H1 (cell line): ENCODE data around the gene RPGRIP1.

Experiments
- CEBPB ChIP-seq: IDR thresholded peaks from 2 replicates; pipeline ENCODE4 v1.6.1; 2012; ENCODE audit warnings: low read depth, low read length
- EP300 ChIP-seq, 2 experiments: IDR thresholded peaks; 1 replicate in 1 of 2; 2 replicates in 1 of 2; pipeline ENCODE4 v1.6.1; 2011 to 2012; ENCODE audit warnings: low read depth in 2 of 2, low read length in 2 of 2, mild to moderate bottlenecking in 2 of 2, borderline replicate concordance in 1 of 2, inconsistent platforms in 1 of 2, moderate library complexity in 1 of 2
- POLR2A ChIP-seq, 2 experiments: IDR thresholded peaks; 1 replicate in 1 of 2; 2 replicates in 1 of 2; pipeline ENCODE4 v1.6.1; 2011; ENCODE audit warnings: low read depth in 2 of 2, low read length in 2 of 2, mild to moderate bottlenecking in 2 of 2; ENCODE audit errors: control extremely low read depth in 1 of 2
- TF ChIP-seq, protein P1 (sequence below), 3 experiments: IDR thresholded peaks; 1 replicate in 2 of 3; 2 replicates in 1 of 3; pipeline versions ENCODE4 v1.5.1 to v1.6.1; 2011; ENCODE audit warnings: low read length in 3 of 3, mild to moderate bottlenecking in 3 of 3, inconsistent platforms in 2 of 3, low read depth in 1 of 3, moderate library complexity in 1 of 3; ENCODE audit not compliant: insufficient read depth in 1 of 3; ENCODE audit errors: control extremely low read depth in 1 of 3

DNA sequence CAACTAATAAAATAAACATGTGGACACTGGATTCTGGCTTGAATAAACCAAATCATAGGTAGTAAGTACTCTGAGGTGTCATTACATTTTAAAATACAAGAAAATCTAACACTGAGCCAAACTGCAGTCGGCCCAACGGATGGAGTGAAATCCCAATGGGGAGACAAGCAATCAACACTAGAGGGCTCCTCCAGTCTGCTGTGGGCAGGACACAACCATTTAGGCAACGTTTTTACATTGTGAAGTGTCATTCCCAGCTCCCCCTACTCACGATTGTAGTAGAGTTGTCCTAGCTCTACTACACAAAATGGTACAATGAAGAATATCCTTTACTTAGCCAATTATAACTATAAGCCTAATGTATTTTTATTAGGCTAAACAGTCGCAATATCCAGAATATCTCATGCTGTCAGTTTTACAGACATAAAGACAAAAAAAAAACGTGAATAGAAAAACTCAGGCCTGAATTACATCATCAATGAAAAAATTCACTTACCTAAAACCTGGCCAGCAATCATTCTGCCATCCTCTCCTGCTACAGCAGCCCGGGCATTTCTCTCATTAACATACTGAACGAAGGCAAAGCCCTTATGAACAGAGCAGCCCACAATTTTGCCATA is 46.3 kb upstream of the RPGRIP1 start:
- TF ChIP-seq EP300 (IDR thresholded peaks at IDR 0.05; ENCODE audit: borderline replicate concordance in 1 of 2, low read depth in 2 of 2, low read length in 2 of 2) = no peak
- TF ChIP-seq POLR2A (IDR thresholded peaks at IDR 0.05; ENCODE audit: control extremely low read depth in 1 of 2, low read depth in 2 of 2, low read length in 2 of 2) = no peak
- TF ChIP-seq, protein P1, sequence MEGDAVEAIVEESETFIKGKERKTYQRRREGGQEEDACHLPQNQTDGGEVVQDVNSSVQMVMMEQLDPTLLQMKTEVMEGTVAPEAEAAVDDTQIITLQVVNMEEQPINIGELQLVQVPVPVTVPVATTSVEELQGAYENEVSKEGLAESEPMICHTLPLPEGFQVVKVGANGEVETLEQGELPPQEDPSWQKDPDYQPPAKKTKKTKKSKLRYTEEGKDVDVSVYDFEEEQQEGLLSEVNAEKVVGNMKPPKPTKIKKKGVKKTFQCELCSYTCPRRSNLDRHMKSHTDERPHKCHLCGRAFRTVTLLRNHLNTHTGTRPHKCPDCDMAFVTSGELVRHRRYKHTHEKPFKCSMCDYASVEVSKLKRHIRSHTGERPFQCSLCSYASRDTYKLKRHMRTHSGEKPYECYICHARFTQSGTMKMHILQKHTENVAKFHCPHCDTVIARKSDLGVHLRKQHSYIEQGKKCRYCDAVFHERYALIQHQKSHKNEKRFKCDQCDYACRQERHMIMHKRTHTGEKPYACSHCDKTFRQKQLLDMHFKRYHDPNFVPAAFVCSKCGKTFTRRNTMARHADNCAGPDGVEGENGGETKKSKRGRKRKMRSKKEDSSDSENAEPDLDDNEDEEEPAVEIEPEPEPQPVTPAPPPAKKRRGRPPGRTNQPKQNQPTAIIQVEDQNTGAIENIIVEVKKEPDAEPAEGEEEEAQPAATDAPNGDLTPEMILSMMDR (IDR thresholded peaks at IDR 0.05; ENCODE audit: control extremely low read depth in 1 of 3, insufficient read depth in 1 of 3, low read depth in 1 of 3, low read length in 3 of 3) = peak; percentile 27 to 55 (median 52); a peak in 3 of 4 replicates
- no peak for TF ChIP-seq CEBPB
